Thoracic aorta (tissue), 2 donors: ENCODE results near the gene CD79B. TPM values are rescaled to one million over a fixed set of nuclear protein-coding genes. Genes with fewer than 3 reads are reported as not detected.

ENCODE experiments used
- ATAC-seq: fragments of 150-250 bp; one replicate; pipeline ENCODE4 v1.8.0; 2017; ENCODE audit warnings: low read depth; ENCODE audit not compliant: insufficient number of reproducible peaks, low FRiP score
- DNase-seq: peaks from one replicate; pipeline ENCODE4 v3.0.0-alpha.2; 2020; ENCODE audit warnings: low spot score
- H3K27ac ChIP-seq, 2 donors: fragments of 200-600 bp; sonication (generic); 1 replicate in 1 of 2; 2 replicates in 1 of 2; pipeline ENCODE4 v1.5.1; 2016; ENCODE audit warnings: mild to moderate bottlenecking in 2 of 2, moderate library complexity in 2 of 2
- H3K27me3 ChIP-seq: fragments of 200-600 bp; sonication (generic); replicated peaks from 2 replicates; pipeline ENCODE4 v1.6.0; 2016; ENCODE audit warnings: mild to moderate bottlenecking; ENCODE audit not compliant: insufficient read depth
- H3K36me3 ChIP-seq: fragments of 200-600 bp; sonication (generic); one replicate; pipeline ENCODE4 v1.5.1; 2016
- H3K4me1 ChIP-seq, 2 donors: fragments of 200-600 bp; sonication (generic); 1 replicate in 1 of 2; 2 replicates in 1 of 2; pipeline versions ENCODE4 v1.5.1 to v1.6.0; 2016; ENCODE audit warnings: low read depth in 2 of 2, mild to moderate bottlenecking in 1 of 2; ENCODE audit not compliant: control insufficient read depth in 1 of 2
- H3K4me3 ChIP-seq: fragments of 200-600 bp; sonication (generic); 2 replicates; pipeline ENCODE4 v1.5.1; 2016; ENCODE audit warnings: mild to moderate bottlenecking
- H3K9me3 ChIP-seq: fragments of 200-600 bp; sonication (generic); 2 replicates; pipeline ENCODE4 v1.5.1; 2016
- total RNA-seq, 2 donors: library from RNA; depleted of rRNA; stranded (reverse); fragments of >200 nt; gene quantifications; one replicate each; pipeline versions ENCODE4 v1.1.0 to v1.2.3, GENCODE V29; 2016
- TF ChIP-seq, protein P1 (sequence below): fragments of 200-600 bp; sonication (generic); IDR thresholded peaks from one replicate; pipeline ENCODE4 v1.5.1; 2019; ENCODE audit warnings: antibody characterized with exemption

The CD79B gene
- total RNA-seq, 2 donors from 2014 or later = 4.3 to 6.0 TPM

DNA sequence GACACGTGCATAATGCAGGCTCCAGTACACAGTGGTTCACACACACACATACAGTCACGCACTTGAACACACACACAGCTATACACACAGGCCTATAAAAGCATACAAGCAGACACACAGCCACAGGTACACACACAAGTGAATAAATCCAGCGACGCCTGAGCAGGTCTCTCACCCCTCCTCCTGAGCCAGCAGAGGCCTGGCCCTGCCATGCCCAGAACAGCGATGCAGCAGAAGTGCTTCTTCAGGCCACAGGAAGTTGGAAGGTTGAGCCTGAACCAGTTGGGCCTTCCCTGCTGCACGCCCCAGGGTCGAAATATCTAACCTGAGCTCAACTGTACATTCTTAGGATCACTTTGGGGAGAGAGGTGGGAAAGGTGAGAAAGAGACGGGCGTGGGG is 7.3 kb upstream of the CD79B start:
- Histone ChIP-seq H3K27ac (no peak overlapping the region), H3K27me3 (no peaks in the 10 kb centered on the region), H3K9me3 (no peaks in the 10 kb centered on the region), H3K36me3 (no peaks in the 10 kb centered on the region), H3K4me3 (no peak overlapping the region), H3K4me1 (no peaks in the 10 kb centered on the region)
- TF ChIP-seq, protein P1, sequence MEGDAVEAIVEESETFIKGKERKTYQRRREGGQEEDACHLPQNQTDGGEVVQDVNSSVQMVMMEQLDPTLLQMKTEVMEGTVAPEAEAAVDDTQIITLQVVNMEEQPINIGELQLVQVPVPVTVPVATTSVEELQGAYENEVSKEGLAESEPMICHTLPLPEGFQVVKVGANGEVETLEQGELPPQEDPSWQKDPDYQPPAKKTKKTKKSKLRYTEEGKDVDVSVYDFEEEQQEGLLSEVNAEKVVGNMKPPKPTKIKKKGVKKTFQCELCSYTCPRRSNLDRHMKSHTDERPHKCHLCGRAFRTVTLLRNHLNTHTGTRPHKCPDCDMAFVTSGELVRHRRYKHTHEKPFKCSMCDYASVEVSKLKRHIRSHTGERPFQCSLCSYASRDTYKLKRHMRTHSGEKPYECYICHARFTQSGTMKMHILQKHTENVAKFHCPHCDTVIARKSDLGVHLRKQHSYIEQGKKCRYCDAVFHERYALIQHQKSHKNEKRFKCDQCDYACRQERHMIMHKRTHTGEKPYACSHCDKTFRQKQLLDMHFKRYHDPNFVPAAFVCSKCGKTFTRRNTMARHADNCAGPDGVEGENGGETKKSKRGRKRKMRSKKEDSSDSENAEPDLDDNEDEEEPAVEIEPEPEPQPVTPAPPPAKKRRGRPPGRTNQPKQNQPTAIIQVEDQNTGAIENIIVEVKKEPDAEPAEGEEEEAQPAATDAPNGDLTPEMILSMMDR = no peak
- ATAC-seq (no peak), DNase-seq (no peak)

DNA sequence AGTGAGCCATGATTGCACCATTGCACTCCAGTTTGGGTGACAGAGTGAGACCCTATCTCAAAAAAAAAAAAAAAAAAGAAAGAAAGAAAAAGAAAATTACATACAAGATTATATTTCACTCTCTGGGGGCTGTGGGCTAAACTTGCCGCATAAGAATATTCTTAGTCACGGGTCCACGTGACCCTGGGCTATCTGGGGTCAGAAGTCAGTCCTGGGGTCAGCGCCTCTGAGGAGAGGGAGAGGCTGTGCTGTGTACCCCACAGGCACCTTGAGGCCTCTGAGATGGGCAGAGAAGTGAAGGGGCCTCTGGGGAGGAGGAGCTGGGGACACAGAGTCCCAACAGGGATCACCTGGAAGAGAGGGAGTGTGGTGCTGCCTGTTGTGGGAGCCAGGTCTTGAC is 5.8 kb upstream of the CD79B start:
- Histone ChIP-seq H3K9me3 (no peaks in the 10 kb centered on the region), H3K36me3 (no peaks in the 10 kb centered on the region), H3K4me1 (no peaks in the 10 kb centered on the region), H3K27me3 (no peaks in the 10 kb centered on the region), H3K4me3 (no peak overlapping the region), H3K27ac (no peak overlapping the region)
- TF ChIP-seq, protein P1 = no peak
- no peak for ATAC-seq
- no peak for DNase-seq

DNA sequence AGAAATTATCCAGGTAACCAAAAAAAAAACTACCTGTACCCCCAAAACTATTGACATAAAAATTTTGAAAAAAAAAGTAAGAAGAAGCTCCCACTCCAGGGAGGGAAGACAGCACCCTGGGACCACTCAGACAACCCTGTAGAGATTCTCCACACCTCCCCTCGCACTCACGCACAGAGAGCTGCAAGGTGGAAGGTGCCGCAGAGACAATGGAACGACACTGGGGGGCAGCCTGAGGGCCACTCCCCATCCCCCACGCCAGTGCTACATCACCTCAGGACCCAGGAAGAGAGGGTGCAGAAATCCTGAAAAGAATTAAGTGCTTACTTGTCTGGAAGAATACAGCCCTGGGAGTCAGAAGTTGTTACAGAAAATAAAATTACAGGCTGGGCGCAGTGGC is 5.2 kb upstream of the CD79B start:
- H3K27ac ChIP-seq = no peak overlapping the region
- no peaks in the 10 kb centered on the region for H3K36me3 ChIP-seq
- H3K4me3 ChIP-seq = no peak overlapping the region
- no peaks in the 10 kb centered on the region for H3K4me1 ChIP-seq
- no peaks in the 10 kb centered on the region for H3K9me3 ChIP-seq
- ATAC-seq (no peak), DNase-seq (no peak)
- H3K27me3 ChIP-seq = no peaks in the 10 kb centered on the region
- TF ChIP-seq, protein P1 = no peak

GRCh38 chr17:63934183-63935112 is 2.3 kb upstream of the CD79B start:
- Histone ChIP-seq H3K27ac (no peak overlapping the region), H3K9me3 (no peaks in the 10 kb centered on the region), H3K4me3 (no peak overlapping the region), H3K27me3 (no peaks in the 10 kb centered on the region), H3K36me3 (no peaks in the 10 kb centered on the region), H3K4me1 (no peaks in the 10 kb centered on the region)
- TF ChIP-seq, protein P1 = no peak
- no peak for ATAC-seq
- DNase-seq = no peak

DNA sequence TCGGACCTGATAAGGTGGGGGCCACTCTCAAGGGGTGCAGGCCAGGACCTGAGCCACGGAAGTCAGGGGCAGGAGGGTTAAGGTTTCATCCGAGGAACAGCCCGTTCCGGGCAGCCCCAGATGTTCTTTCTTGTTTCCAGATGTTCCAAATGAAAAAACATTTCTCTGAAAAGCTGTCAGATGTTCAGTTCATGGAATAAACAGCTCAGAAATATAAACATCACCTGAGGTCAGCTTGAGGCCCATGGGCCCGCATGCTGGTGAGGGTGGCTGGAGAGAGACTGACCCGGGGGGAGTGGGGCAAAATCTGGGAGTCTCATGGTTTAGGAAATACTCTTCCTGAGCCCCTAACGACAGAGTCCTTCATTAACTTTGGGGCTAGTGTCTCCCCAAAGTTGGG is 1.5 kb upstream of the CD79B start:
- Histone ChIP-seq H3K36me3 (no peaks in the 10 kb centered on the region), H3K27me3 (no peaks in the 10 kb centered on the region), H3K4me3 (no peak overlapping the region), H3K9me3 (no peaks in the 10 kb centered on the region), H3K4me1 (no peaks in the 10 kb centered on the region), H3K27ac (no peak overlapping the region)
- DNase-seq (no peak), ATAC-seq (no peak)
- TF ChIP-seq, protein P1 = no peak
